MM.1S (cell line): ENCODE measurements around the gene TIMM13.
"Not testable (repeated sequence)": the region's sequence is repeated elsewhere in the genome, so short reads cannot be mapped to it uniquely, and the experiment has no call there.

Experiments used
- EZH2 ChIP-seq: fragments of 300-600 bp; sonication (generic); optimal IDR thresholded peaks from 2 replicates; pipeline ENCODE3; 2017; ENCODE audit warnings: low read depth, mild to moderate bottlenecking, antibody characterized with exemption, low read length, mixed read lengths
- TF ChIP-seq, protein P1 (sequence below): fragments of 300-600 bp; sonication (generic); IDR thresholded peaks from 2 replicates; pipeline ENCODE4 v1.5.1; 2016; ENCODE audit warnings: antibody characterized with exemption, low read length, mixed read lengths

DNA sequence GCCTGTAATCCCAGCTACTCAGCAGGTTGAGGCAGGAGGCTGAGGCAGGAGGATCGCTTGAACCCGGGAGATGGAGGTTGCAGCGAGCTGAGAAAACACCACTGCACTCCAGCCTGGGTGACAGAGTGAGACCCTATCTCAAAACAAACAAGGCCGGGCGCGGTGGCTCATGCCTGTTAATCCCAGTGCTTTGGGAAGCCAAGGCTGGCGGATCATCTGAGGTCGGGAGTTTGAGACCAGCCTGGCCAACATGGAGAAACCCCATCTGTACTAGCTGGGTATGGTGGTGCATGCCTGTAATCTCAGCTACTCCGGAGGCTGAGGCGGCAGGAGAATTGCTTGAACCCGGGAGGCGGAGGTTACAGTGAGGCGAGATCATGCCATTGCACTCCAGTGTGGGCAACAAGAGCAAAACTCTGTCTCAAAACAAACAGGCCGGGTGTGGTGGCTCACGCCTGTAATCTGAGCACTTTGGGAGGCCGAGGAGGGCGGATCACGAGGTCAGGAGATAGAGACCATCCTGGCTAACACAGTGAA lies 32.0 kb downstream of the TIMM13 start:
- not testable (repeated sequence) for TF ChIP-seq EZH2
- TF ChIP-seq, protein P1, sequence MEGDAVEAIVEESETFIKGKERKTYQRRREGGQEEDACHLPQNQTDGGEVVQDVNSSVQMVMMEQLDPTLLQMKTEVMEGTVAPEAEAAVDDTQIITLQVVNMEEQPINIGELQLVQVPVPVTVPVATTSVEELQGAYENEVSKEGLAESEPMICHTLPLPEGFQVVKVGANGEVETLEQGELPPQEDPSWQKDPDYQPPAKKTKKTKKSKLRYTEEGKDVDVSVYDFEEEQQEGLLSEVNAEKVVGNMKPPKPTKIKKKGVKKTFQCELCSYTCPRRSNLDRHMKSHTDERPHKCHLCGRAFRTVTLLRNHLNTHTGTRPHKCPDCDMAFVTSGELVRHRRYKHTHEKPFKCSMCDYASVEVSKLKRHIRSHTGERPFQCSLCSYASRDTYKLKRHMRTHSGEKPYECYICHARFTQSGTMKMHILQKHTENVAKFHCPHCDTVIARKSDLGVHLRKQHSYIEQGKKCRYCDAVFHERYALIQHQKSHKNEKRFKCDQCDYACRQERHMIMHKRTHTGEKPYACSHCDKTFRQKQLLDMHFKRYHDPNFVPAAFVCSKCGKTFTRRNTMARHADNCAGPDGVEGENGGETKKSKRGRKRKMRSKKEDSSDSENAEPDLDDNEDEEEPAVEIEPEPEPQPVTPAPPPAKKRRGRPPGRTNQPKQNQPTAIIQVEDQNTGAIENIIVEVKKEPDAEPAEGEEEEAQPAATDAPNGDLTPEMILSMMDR = not testable (repeated sequence)
